LHCN-M2 (cell line): ENCODE data around the gene RGL3. TPM values are rescaled to one million over a fixed set of nuclear protein-coding genes. Genes with fewer than 3 reads are reported as not detected.
"Not testable (repeated sequence)": the region's sequence is repeated elsewhere in the genome, so short reads cannot be mapped to it uniquely, and the experiment has no call there.

Source experiments
- DNase-seq: peaks from one replicate; pipeline ENCODE4 v3.0.0-alpha.2; 2012; ENCODE audit warnings: low read depth
- total RNA-seq: library from RNA; depleted of rRNA; stranded (reverse); fragments of >200 nt; gene quantifications from 2 replicates; pipeline ENCODE4 v1.2.3, GENCODE V29; 2014; rRNA removed

Gene RGL3
- total RNA-seq, 1 experiment from 2014 or later = 3.2 TPM

DNA sequence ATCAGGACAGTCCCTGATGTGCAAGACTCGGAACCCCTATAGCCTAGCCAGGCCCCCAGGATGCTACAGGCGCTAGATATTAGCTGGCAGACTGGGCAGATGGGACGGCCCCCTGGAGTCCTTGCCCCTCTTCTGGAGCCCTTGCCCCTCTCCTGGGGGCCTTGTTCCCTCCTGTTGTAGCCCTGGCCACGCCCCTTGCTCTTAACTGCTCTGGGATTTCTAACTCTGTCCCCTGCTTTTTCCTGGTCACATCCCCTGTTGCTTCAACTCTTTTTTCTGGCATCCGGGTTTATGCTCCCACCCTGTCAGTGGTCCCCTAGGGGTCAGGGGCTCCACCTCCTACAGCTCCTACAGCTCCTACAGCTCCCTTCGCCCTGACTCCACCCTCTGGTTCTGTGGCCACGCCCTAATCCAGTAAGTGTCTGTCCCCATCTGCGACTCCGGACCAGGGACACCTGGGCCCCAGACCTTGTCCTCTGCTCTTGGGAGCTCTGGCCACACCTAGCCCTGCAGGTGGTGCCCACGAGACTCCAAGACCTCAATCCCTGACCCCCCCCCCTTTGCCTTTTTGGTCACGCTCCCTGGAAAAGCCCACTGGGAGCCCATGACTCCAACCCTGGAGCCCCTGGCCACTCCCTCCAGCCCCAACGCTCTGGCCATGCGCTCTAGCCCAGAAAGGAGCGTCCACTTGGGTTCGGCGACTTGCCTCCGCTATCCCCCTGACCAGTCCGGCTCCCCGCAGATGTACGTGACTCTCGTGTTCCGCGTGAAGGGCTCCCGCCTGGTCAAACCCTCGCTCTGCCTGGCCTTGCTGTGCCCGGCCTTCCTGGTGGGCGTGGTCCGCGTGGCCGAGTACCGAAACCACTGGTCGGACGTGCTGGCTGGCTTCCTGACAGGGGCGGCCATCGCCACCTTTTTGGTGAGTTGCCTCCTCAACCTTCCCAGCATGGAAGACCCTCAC, 57.1 kb downstream of the RGL3 start:
- DNase-seq = no peak

DNA sequence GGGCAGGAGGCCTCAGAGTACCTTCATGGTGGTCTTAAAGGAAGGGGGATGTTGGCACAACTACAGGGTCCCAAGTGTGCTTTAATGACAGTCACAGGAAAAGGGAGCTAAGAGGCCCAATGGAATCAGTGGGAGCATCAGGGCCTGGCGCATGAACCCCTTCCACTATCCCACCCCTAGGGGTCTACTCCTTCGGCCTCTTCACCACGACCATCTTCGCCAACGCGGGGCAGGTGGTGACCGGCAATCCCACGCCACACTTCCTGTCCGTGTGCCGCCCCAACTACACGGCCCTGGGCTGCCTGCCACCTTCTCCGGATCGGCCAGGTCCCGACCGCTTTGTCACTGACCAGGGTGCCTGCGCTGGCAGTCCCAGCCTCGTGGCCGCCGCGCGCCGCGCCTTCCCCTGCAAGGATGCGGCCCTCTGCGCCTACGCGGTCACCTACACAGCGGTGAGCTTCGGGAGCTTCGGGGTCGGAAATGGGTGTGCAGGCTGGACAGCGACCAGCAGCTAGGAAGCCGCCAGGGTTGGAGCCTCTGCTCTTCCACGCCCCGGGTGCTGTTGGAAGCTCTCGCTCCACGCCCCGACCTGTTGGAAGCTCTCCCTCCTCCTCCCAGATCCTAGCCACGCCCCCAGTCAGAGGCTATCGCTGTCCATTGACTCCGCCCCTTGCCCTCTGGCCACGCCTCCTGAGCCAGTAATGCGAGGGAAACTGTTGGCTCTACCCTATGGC, 57.9 kb downstream of the RGL3 start:
- DNase-seq = no peak

DNA sequence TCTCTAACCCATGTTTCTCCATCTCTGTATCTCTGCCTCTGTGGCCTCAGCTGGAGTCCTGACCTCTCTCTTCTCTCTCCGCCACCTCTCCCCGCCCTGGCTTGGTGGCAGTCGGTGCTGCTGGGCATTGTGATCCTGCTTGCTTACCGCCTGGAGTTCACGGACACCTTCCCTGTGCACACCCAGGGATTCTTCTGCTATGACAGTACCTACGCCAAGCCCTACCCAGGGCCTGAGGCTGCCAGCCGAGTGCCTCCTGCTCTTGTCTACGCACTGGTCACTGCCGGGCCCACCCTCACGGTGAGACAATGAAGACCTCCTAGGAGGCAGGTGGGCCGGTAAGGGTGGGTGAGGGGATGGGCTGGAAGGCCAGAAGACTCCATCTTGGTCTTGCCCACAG, 59.7 kb downstream of the RGL3 start:
- DNase-seq = no peak

DNA sequence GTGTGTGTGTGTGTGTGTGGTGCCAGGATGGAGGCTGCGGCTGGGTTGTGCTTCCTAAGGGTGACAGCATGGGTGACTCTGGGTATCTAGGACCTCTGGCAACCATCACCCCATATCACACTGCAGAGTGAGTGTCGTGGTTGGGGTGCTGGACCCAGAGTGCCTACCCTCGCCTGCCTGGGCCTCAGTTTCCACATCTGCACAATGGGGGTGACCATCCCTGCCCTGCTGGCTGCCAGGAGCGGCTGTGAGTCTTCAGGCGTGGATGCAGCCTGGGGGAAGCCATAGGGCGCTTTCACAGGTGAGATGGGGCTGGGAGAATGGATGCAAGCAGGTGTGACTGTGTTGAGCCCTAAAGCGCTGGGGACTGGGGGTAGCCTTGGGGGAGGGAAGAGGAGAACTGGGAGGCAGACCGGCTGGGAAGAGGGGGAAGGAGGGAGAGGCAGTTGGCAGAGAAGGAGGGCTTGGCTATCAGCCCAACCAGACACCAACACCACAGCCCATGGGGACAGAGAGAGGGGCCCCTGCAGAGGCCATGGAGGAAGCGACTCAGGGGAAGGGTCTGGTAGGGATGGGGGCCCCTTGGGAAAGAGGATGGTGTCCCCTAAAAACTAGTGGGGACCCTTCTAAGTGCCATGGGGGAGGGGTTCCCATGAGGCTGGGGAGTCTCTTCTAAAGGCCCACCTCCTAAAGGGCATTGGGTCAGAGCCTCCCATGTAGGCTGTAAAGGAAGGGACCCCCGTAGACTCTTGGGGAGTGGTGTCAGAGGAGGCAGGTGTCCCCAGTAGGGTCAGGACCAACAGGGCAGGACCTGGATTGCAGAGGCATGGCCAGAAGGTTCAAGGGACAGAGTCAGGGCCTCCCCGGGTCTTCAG, 62.2 kb downstream of the RGL3 start:
- DNase-seq = no peak

DNA sequence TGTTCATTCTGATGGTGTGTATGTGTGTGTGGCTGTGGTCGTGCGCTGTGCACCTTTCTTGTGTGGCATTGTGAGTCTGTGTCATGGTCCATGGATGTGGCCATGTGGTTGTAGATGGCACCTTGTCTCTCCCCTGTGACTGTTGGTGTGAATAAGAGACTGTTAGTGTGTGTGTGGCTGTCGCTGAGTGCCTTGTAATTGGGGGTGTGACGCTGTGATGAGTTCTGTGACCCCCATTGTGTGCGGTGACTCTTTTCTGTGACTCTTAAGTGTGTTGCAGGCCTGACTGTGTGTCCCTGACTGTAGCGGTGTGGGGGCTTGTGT, 63.1 kb downstream of the RGL3 start:
- no peak for DNase-seq

DNA sequence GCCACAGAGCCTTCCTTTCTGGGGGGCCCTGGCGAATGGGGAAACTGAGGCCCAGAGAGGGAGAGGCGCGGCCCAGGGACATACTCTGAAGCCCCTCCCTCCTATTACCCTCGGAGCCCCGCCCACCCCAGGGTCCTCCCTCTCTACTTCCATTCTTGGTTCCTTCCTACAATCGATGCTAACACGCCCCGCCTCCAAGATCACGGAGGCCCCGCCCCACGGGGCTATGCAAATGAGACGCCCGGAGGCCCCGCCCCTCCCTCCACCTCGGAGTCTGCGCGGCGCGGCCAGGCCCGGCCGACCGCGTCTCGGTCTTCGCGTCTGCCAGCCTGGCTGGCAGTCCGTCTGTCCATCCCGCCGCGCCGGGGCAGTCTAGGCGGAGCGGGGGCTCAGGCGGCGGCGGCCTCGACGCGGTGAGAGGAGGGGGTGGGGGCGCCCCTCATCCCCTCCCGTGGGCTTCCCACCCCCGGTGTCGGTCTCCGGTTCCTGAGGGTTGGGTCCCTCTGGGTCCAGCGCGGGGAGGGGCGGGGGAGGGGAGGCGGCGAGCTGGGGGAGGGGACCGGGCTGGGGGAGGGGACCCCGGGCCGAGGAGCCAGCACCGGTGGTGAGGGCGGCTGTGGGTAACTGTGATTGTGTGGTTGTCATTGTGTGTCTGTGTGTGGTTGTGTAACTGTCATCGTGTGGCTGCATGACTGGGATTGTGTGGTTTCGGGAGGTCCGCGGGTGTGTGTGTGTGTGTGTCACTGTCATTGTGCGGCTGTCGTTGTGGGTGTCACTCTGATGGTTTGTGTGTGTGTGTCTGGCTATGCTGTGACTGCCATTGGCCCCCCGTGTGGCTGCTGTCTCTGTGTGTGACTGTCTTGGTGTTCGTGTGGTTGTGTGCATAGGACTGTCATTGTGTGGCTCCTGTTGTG, 63.7 kb downstream of the RGL3 start, which contains the start of gene PLPPR2:
Gene PLPPR2, plus strand, starts transcription at position 273 of the 914 bp plus-strand sequence. CDS start 2,242 bp downstream, outside the sequence.
- peak; percentile 84 for DNase-seq

DNA sequence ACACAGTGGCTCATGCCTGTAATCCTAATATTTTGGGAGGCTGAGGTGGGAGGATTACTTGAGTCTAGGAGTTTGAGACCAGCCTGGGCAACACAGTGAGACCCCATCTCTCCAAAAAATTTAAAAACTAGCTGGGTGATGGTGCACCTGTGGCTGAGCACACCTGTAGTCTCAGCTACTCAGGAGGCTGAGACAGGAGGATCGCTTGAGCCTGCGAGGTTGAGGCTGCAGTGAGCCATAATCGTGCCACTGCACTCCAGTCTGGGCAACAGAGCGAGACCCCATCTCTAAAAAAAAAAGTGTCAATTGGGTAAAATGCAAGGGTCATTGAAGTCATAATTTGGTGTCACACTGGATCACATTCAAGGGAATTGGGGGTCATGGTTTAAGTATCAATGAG, 65.0 kb downstream of the RGL3 start:
- not testable (repeated sequence) for DNase-seq

DNA sequence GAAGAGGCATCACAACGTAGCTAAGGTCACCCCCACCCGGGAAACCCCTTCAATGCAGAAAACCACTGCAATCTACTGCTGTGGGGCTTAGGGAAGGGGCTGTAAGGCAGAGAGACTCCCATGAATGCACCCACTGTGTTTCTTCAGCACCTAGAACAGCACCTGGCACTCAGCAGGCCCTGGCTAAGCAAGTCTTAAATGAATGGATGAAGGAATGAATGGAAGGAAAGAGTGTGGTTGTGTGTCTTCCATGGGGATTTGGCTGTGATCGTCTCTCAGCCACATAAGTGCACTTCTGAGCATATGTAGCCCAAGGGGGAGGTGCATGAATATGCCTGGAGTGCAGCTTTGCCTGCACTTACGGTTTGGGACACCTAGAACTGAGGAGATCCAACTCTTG, 69.9 kb downstream of the RGL3 start:
- no peak for DNase-seq

DNA sequence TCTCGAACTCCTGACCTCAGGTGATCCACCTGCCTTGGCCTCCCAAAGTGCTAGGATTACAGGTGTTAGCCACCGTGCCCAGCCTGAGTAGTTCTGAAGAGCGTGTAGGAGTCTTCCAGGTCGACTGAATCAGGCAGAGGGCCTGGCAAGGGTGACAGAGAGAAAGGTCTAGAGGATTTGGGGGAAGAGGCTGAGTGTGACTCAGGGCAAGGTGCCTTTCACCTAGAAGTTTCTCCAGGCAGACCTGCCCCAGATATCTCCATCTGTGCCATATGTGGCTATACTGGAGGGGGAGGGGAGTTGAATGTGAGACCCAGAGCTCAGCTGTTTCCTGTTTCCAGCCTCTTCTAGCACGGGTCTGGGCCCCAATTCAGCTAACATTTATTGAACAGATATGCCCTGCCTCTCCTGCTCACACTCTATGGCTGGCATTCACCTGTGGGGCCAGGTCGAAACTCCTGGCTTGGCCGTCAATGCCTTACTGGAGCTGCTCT, 71.5 kb downstream of the RGL3 start:
- DNase-seq = no peak

DNA sequence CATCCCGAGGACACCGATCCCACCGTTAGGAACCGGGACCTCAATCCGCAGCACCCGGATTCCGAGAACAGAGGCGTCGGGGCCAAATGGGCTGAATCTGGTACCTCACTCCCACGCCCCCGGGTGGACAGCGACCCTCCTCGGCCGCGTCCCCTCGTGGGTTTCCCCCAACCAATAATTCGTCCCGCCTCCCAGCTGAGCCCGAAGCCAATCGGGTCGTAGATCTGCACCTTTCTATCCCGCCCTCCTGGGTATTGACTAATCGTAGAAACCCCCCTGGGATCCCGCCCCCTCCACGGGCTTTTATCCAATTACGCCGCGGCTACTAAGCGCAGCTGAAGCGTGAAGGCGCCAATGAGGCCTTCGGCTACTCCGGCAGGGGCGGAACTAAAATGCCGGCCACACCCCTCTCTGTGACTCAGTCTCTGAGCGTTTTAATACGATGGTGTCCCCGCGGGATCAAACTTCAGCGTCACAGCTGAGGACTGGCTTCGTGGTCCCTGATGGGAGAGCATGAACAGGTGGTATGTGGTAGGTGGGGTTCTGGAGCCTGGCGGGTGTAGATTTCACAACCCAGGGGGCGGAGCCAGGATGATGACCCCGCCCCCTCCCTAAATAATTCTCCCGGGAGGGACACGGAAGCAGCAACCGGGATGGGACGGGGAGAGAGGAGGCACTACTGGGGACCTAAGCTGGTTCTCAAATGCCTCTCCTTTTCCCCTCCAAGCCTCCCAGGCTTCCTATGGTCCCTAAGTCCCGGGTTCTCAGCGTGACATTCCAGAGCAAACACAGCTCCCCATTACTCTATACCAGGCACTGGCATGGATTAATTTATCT, 72.8 kb downstream of the RGL3 start, which contains the start of the genes CCDC159 and TMEM205:
Gene CCDC159, plus strand, starts transcription at position 416 of the 837 bp plus-strand sequence. Its CDS starts 88 bp downstream, at position 504.
Gene TMEM205, minus strand, starts transcription at position 165 of the 837 bp plus-strand sequence. CDS start 649 bp downstream, outside the sequence.
- DNase-seq = peak; percentile 100

DNA sequence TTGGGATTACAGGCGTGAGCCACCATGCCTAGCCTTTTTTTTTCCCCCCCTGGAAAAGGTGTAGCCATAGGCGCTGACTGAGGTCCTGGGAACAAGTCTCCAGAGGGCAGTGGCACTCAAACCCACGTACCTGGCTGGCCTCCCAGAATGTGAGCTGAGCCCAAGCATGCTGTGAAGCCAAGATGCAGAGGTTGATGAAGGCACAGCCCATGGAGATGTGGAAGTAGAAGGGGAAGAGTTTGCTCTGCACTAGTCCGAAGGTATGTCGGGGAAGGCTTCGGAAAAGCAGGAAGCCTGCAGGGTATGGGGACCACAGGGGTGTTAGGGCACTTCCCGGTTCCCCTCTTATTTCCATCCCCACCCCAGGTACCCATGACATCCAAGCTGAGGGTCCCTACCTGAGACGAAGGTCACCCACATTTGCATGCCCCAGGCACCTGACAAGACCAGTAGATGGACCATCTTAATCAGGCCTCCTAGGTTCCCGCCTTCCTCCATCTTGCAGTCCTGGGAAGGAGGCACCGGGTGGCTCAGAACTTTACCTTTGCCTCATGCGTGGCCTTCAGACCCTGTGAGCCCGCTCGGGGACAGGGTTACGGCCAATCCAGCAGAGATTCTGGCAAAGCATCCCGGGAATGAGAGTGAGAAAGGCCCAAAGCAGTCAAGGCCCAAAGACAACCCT, 73.9 kb downstream of the RGL3 start:
- no peak for DNase-seq

Other genes starting within 250 kb of the RGL3 start
- gene KANK2, start 221.8 kb downstream of the RGL3 start, total RNA-seq = 336 and 345 TPM in 2 replicates
- not detected in 2 replicates for gene ANGPTL8, start 179.7 kb downstream of the RGL3 start, total RNA-seq
- gene DOCK6, start 156.8 kb downstream of the RGL3 start, total RNA-seq = 19.4 and 33.0 TPM in 2 replicates
- not detected in 2 replicates for gene TSPAN16, start 123.2 kb downstream of the RGL3 start, total RNA-seq
- gene RAB3D, start 79.7 kb downstream of the RGL3 start, total RNA-seq = 1.3 and 1.5 TPM in 2 replicates
- gene TMEM205, start 73.0 kb downstream of the RGL3 start, total RNA-seq = 158 and 174 TPM in 2 replicates
- gene CCDC159, start 72.8 kb downstream of the RGL3 start, total RNA-seq = 2.8 and 3.6 TPM in 2 replicates
- 25.1 and 31.7 TPM in 2 replicates for gene PLPPR2, start 63.9 kb downstream of the RGL3 start, total RNA-seq
- 1.5 and 2.2 TPM in 2 replicates for gene SWSAP1, start 44.6 kb downstream of the RGL3 start, total RNA-seq
- gene EPOR, start 35.0 kb downstream of the RGL3 start, total RNA-seq = 7.7 and 8.3 TPM in 2 replicates
- 0.38 and 0.75 TPM in 2 replicates for gene ODAD3, start 15.8 kb upstream of the RGL3 start, total RNA-seq
- 164 and 193 TPM in 2 replicates for gene PRKCSH, start 16.3 kb upstream of the RGL3 start, total RNA-seq
- gene ELAVL3, start 61.7 kb upstream of the RGL3 start, total RNA-seq = not detected in 2 replicates
- 7.3 and 12.0 TPM in 2 replicates for gene ZNF653, start 86.5 kb upstream of the RGL3 start, total RNA-seq
- gene ECSIT, start 109.8 kb upstream of the RGL3 start, total RNA-seq = 24.8 and 32.1 TPM in 2 replicates
- 0.58 and 1.0 TPM in 2 replicates for gene CNN1, start 119.5 kb upstream of the RGL3 start, total RNA-seq
- 42.1 and 44.7 TPM in 2 replicates for gene ELOF1, start 139.9 kb upstream of the RGL3 start, total RNA-seq
- 0.34 and 0.38 TPM in 2 replicates for gene ACP5, start 158.3 kb upstream of the RGL3 start, total RNA-seq
- gene ZNF627, start 178.2 kb upstream of the RGL3 start, total RNA-seq = 18.8 and 19.2 TPM in 2 replicates